Stimulated activated CD4-positive, alpha-beta T cell treated with anti-CD3 and anti-CD28 coated beads, Interleukin-12 subunit alpha, Interleukin-12 subunit beta, amount 100 ng/mL, for 24 hours (primary cell): ENCODE measurements around the gene EVI2B.
"Not testable (repeated sequence)": the region's sequence is repeated elsewhere in the genome, so short reads cannot be mapped to it uniquely, and the experiment has no call there.

ENCODE experiments used
- DNase-seq, 2 experiments: peaks; one replicate each; pipeline ENCODE4 v3.0.0-alpha.2; 2020; ENCODE audit warnings: low read depth in 2 of 2

The EVI2B gene

GRCh38 chr17:31310260-31310659 lies 3.6 kb downstream of the EVI2B start:
- no peak for DNase-seq

- no peak for DNase-seq
Observed at GRCh38 chr17:31309556-31309955, 4.3 kb downstream of the EVI2B start.

DNA sequence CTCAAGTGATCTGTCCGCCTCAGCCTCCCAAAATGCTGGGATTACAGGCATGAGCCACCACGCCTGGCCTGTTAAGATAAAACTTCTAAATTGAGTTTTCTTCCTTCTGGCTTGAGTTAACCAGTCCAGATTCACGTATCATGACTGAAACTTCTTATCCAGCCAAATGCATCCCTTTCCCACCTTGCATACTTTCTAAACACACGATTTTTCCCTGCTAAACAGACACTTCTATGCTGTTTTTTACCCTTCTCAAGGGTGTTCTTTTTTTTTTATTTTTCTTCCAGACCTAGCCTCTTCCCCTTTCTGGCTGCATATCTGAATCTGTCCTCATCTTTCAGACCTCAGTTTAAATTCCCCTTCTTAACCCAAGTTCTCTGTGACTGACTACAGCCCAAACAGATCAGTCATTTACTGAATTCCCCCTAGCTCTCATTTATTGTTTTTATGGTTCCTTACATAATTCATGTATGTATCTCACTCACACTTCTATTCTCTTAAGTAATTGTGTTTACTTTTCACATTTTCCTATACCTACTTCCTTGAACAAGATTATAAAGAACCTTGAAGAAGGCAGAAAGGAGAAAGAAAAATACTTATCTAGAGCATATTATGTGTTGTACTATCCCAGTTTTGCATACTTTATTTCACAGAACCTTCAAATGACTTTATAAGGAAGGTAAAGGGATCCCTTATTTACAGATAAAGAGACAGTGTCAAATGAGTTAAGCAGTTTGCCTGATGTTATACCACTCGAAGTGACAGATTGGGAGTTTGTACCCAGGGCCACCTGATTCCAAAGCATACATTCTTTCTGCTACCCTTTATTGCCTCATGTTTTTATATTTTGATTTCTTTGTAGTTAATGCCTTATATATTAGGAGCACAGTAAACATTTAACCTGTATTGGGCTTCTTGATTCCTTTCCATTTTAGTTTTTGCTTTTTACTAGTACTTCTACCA lies 5.2 kb downstream of the EVI2B start:
- no peak for DNase-seq

- no peak for DNase-seq
Observed at GRCh38 chr17:31307640-31308039, 6.2 kb downstream of the EVI2B start.

DNA sequence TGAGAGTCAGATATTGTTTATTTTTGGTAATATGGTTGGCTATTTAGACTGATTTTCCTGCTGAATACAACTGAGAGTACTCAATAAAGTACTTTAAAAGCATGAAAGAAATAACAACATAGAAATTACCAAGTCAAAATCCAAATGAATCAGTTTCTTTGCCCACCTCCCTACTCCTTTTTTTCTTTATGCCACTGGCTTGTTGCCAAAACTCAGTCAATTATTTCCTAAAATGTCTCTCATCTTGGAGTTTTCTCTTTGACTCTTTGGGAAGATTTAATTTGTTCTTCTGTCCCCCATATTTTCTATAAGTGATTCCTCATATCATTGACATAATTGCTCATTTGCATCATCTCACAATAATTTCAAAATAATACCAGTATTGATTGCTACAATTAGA lies 14.2 kb downstream of the EVI2B start:
- no peak for DNase-seq

DNA sequence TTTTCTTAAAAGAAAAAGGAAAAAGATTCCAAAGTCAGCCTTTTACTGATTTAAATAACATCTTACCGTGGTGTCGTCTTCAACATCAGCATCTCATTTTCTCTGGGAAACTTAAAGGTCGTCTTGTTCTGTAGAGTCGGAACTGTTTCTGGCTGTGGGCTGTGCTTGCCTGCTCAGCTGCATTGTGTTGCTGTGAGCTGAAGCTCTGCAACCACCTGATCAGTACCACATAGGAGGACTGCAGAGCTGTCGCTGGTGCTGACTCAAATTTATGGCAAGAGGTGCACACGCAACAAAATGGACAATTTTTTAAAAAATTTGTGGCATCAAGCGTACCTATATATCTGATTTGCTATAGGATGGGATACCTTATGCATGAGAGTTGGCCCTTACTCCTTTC lies 16.8 kb downstream of the EVI2B start, which contains the start of gene OMG:
TSS of gene OMG (minus strand) at position 150 of the 400 bp plus-strand sequence. CDS start 908 bp downstream, outside the sequence.
- DNase-seq, result no peak

- DNase-seq, result no peak
Observed at GRCh38 chr17:31296142-31296541, 17.7 kb downstream of the EVI2B start.

GRCh38 chr17:31295489-31295871 lies 18.4 kb downstream of the EVI2B start:
- no peak for DNase-seq

GRCh38 chr17:31294820-31295488 lies 18.9 kb downstream of the EVI2B start:
- no peak for DNase-seq

GRCh38 chr17:31294231-31294630 lies 19.6 kb downstream of the EVI2B start:
- no peak for DNase-seq

GRCh38 chr17:31293581-31293980 lies 20.3 kb downstream of the EVI2B start:
- no peak for DNase-seq

DNA sequence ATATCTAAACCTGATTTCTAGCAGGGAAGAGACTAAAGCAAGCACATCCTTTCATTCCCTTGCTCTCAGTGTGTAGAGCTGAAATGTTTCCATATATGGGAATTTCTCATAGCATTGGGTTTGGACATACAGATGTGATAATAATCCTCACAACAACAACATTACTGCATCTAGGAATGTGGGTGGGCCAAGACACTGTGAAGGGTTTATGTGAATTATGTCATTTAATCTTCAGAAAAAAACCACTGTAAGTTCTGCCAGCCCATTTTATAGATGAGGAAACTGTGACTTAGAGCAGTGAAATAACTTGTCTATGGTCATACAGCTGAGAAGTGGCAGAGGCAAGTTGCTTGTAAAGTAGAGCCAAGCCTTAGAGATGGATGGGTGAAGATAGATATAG lies 22.0 kb downstream of the EVI2B start:
- DNase-seq, result no peak

DNA sequence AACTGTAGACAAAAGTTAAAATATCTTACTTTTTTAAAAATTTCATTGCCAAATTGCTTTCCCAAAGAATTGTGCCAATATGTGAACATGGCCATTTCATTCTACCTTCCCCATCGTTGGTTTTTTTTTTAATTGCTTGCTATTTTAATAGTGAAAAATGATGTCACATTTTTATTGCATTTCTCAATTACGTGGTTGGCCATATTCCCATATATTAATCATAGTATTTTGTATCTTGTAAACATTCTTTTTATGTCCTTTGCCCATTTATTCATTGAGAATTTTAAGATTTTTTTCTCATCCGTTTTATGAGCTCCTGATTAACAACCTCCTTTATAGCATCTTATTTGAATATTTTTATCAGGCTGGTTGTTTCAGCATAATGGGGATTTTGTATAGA lies 24.1 kb downstream of the EVI2B start:
- DNase-seq, result no peak

GRCh38 chr17:31287932-31288331 lies 25.9 kb downstream of the EVI2B start:
- DNase-seq, result not testable (repeated sequence)

DNA sequence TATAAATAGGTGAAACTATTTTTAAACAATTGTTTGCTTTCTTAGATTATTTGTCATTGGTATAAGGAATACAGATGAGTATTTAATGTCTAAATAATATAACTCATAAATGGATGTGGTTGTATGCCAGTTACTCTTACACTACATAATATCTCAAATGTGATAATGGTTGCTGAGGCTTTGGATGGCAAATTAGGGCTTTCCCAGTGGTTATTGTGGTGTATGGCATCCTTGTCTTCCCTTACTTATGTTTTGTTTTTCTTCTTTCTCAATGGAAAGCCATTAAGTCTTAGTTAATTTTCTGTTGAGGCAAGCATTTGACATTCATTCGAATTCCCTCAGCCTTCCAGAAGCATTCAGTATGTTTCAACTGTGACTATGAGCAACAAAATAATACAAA lies 27.3 kb downstream of the EVI2B start:
- no peak for DNase-seq

- DNase-seq, result no peak
Observed at GRCh38 chr17:31283841-31284240, 30.0 kb downstream of the EVI2B start.

DNA sequence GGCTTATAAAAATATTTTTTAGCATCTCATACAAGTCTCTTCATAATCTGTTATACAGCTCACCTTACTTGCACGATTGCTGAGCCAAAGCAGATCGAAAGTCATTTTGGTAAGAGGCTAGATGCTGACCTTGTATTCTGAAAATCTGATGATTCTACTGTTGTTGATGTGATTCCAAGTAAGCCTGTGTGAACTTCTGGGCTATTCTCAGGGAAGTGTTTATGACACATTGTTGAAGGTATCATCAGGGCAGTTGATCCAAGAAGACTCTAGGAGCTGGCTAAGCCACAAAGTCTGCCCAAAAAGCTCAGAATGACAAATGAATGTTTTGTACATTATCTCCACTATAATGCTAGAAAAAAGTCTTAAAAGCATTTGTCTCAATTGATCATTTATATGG lies 32.8 kb downstream of the EVI2B start:
- DNase-seq, result no peak

DNA sequence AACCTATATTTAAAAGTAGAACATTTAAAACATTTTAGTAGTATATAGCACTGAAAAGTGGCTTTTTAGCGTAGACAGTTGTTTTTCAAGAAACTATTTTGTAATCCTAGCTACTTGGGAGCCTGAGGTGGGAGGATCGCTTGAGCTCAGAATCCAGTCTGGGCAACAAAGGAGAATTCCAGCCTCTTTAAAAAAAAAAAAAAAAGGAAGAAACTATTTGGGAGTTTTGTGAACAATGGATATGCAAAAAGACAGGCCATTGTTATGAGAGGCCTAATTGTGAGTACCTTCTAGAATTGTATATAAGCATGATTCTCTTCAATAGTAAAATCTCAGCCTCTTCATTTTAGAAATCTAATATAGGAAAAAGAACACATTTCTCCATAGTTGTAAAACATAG lies 34.5 kb downstream of the EVI2B start:
- no peak for DNase-seq

DNA sequence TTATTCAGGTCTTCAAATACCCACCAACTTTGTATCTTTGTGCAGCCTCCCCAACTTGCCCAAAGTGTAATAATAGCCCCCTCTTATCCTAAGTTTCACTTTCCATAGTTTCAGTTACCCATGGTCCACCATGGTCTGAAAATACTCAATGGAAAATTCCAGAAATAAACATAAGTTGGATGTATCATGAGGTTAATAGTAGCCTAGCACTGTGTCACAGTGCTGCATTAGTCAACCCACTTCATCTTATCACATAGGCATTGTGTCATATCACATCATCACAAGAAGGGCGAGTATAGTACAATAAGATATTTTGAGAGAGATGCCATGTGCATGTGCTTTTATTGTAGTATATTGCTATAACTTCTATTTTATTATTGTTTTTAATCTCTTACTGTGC lies 38.7 kb downstream of the EVI2B start:
- no peak for DNase-seq

- DNase-seq, result no peak
Observed at GRCh38 chr17:31274252-31274651, 39.6 kb downstream of the EVI2B start.

DNA sequence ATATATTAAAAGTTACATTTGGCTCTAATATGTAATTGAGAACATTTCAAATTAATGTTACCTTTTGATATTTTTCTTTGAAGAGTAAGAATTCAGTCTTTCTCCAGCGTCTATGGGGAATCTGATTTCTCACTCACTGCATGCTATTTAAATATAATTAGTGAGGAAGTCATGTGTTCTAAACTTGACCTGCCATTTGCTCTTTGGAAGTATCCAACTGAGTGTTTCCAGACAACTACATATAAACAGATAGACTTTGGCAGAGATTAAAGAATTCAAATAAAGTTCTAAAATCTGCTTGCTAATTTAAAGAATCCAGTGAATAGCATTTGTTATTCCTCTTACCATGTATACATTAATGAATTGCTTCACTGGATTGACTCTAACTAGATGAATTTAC lies 40.3 kb downstream of the EVI2B start:
- no peak for DNase-seq

DNA sequence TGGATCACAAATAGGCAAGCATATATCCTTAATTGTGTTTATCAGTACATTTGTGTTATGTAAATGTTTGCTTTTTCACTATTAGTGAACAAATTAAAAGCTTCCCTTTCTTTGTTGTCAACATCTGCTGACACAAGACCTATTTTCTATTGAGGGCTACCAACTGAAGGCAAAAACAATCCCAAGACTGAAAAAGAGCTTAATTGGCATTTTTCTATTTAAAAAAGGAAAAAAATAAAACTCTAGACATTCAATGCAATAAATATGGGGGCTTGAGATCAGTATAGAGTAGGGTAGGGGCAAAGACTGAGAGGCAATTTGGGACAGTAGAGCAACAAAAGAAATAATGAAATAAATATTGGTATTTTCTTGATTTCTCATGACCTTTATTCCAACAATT lies 41.1 kb downstream of the EVI2B start:
- no peak for DNase-seq

DNA sequence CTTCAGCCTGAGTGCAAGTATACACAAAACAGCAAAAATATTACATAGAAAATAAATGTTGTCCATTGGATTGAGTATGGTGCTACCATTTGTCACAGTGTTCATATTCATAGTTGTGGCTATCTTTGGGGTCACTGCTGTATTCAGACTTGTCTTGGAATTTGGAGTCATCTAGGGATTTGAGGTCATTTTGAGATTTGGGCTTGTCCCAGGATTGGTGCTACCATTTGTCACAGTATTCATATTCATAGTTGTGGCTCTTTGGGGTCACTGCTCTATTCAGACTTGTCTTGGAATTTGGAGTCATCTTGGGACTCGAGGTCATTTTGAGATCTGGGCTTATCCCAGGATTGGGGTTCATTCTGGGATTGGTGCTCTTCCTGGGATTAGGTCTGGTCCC lies 41.6 kb downstream of the EVI2B start:
- DNase-seq, result no peak
